Measurements from ENCODE around the gene LINGO3.

Gene LINGO3

DNA sequence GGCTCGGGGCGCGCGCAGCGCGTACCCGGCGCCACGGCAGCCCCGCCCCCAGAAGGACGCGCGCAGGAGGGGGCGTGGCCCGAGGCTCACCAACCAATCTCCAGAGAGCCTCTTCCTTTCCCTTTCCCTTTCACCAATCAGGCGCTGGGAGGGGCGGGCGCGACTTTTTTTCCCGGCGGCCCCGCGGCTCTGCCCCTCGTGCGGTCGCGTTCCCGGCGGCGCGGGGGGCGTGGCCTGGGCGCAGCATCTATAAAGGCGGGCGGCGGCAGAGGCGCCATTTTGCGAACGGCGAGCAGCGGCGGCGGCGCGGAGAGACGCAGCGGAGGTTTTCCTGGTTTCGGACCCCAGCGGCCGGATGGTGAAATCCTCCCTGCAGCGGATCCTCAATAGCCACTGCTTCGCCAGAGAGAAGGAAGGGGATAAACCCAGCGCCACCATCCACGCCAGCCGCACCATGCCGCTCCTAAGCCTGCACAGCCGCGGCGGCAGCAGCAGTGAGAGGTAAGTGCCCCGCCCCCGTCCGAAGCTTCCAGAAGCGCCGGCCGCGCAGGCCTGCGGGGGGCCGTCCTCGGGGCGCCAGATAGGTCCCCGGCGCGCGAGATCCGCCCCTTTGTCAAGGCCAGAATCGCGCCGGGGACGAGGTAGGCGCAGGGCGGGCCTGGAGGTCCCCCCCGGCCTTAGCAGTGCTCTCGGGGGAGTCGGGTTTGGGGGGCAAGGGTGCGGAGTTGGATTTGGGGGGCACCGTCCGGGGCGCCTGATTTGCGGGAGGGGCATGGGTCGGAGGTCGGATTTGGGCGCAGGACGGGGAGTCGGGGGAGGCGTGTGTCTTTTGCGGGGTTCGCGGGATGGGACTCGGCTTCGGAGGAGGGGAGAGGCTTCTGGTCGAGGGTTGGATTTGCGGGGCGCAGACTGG lies 38.5 kb downstream of the LINGO3 start:
- in situ Hi-C loops (cut with MboI; ENCODE audit: low sequenced_read_pairs): no loop called here

DNA sequence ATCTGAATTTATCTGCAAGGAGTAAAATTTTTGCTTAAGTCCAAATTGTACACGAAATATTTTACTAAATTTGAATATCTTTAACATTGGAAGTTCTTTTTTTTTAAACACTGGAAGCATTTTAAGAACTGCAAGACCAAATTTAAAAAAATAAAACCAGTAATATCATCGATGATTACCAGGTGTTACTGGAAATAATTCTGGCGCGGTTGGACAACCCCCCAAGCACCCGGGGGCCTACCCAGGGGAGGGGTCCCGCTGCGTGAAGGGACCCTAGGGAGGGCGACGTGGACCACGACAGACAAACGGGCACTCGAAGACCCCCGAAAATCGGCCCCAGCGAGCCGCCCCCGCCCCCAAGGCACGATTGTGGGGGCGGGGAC lies 39.1 kb downstream of the LINGO3 start:
- in situ Hi-C loops (cut with MboI; ENCODE audit: low sequenced_read_pairs): no loop called here

DNA sequence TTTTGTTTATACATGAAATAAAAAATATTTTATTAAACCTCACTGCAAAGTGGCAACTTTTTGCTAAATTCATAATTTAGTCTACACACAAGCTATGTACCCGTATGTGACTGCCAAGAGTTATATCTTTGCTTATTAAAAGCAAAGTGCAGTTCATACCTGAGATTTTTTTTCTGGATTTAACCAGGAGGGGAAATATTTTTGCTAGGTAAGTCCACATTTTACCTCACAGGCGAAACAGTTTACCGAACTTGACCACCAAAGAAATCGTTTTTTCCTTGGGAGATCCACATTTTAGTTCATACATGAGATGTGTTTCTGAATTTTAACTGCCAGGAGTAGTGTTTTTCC lies 39.5 kb downstream of the LINGO3 start:
- in situ Hi-C loops (cut with MboI; ENCODE audit: low sequenced_read_pairs): no loop called here

DNA sequence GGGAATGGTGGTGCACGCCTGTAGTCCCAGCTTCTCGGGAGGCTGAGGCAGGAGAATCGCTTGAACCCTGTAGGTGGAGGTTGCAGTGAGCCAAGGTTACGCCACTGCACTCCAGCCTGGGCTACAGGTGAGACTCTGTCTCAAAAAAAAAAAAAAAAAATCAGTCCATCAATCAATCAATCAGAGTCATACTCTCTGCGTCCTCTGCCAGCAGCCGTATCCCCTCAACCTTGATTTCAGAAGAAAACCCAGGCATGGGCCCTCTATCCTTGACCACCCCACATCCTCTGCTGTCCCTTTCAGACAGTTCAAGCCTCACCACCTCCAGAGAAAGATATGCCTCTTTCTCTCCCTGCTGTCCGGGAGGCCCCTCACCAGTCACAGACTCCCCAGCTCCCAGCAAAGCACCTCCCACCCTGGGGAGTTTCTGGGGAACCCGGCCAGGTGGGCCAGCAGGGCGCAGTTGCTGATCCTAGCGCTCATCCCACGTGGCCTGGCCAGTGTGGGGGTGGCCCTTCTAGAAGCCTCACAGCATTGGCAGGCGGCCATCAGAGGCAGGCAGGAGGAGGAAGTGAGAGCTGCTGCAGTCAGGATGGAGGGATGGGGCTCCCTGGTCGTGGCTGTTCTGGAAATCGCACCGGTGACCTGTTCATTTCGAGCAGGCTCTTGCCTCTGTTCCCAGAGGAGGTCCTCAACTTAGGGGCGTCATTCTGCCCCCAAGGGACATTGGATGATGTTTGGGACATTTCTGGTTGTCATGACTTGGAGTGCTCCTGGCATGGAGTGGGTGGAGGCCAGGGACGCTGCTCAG lies 41.6 kb downstream of the LINGO3 start:
- in situ Hi-C loops (cut with MboI; ENCODE audit: low sequenced_read_pairs): no loop called here

DNA sequence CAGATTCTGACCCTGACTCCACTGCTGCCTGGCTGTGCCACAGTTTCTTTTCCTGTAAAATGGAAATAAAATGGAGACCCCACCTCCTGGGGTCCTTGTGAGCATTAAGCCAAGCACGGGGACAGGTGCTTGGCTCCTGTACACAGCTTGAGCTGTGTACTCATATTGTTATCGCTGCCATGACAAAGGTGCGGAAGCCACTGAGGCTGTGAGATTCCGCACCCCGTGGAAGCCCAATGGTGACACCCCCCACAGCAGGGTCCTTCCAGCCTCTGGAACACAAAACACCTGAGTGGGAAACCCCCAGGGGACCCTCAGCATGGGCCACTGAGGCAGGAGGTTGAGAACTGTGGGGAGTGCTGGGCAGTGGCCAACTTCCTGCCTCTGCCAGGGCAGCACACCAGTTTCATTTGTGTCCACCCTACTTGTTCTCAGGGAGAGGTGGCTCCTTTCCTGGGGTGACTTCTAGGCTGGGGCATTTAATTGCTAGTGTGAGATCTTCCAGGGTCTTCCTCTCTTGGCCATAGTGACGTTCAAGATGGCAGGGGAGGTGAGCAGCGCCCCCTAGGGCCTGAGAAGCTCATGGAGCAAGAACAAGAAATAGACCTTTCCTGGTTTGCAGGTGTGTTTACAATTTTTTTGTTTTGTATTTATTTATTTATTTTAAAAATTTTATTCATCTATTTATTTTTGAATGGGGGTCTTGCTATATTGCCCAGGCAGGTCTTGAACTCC lies 46.3 kb downstream of the LINGO3 start:
- in situ Hi-C loops (cut with MboI; ENCODE audit: low sequenced_read_pairs): no loop called here

DNA sequence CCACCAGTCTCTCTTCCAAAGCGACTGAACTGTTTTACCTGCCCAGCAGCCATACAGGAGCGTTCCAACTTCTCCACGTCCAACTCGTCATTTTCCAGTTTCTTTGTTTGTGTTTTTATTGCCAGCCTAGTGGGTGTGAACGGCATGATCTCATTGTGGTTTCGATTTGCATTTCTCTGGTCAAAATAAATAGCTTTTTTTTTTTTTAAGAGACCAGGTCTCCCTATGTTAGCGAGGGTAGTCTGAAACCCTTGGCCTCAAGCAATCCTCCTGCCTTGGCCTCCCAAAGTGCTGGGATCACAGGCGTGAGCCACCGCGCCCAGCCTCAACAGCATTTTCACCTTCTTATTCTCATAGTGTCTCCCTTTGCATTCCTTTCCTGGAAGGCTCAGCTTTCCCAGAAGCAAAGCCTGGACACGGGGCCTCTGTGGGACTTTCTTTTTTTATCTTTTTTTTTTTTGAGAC lies 47.6 kb downstream of the LINGO3 start:
- in situ Hi-C loops (cut with MboI; ENCODE audit: low sequenced_read_pairs): no loop called here

DNA sequence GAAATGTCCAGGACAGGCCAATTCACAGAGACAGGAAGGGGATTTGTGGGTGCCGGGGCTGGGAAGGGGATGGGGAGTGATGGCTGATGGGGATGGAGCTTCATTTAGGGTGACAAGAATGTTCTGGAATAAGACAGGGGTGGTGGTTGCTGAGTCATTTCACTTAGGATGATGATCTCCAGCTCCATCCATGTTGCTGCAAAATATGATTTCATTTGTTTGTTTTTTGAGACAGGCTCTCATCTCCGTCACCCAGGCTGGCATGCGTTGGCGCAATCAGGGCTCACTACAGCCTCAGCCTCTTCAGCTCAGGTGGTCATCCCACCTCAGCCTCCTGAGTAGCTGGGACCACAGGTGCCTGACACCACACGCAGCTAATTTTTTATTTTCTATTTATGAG lies 48.6 kb downstream of the LINGO3 start:
- in situ Hi-C loops (cut with MboI; ENCODE audit: low sequenced_read_pairs): no loop called here
